Endometrial microvascular endothelial cells (primary cell): ENCODE results near the gene CSNK2A1. TPM values are rescaled to one million over a fixed set of nuclear protein-coding genes. Genes with fewer than 3 reads are reported as not detected.

Source experiments
- in situ Hi-C: cut with HindIII; loops from 2 replicates; pipeline ENCODE4 v1.10.0; 2017; ENCODE audit warnings: low sequenced_read_pairs, low pct_unique_long_range_greater_than_20kb; ENCODE audit errors: inconsistent ontology term
- total RNA-seq: library from RNA; depleted of rRNA; stranded (reverse); fragments of >200 nt; gene quantifications from one replicate; pipeline ENCODE4 v1.2.3, GENCODE V29; 2015; ENCODE audit errors: inconsistent ontology term

CSNK2A1 gene
- total RNA-seq, 1 donor from 2014 or later, result 102 TPM

DNA sequence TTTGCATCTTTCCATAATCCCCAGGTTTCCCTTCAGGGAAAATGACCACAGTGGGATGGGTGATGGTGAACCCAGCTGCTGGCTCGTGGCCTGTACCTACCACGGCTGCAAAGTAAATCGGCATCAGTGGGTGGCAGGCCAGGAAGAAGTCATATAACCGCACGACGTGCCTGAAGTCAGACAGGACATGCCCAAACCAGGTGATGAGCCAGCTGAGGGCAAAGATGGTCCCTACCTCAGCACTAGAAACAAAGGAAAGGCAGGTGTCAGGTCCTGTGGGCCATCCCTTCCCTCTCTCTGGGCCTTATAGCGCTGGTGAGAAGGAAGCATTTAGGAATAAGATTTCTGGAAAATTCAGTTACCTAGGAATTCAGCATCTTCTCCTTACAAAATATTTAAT, 103.4 kb downstream of the CSNK2A1 start:
- in situ Hi-C loops, result no loop called here

DNA sequence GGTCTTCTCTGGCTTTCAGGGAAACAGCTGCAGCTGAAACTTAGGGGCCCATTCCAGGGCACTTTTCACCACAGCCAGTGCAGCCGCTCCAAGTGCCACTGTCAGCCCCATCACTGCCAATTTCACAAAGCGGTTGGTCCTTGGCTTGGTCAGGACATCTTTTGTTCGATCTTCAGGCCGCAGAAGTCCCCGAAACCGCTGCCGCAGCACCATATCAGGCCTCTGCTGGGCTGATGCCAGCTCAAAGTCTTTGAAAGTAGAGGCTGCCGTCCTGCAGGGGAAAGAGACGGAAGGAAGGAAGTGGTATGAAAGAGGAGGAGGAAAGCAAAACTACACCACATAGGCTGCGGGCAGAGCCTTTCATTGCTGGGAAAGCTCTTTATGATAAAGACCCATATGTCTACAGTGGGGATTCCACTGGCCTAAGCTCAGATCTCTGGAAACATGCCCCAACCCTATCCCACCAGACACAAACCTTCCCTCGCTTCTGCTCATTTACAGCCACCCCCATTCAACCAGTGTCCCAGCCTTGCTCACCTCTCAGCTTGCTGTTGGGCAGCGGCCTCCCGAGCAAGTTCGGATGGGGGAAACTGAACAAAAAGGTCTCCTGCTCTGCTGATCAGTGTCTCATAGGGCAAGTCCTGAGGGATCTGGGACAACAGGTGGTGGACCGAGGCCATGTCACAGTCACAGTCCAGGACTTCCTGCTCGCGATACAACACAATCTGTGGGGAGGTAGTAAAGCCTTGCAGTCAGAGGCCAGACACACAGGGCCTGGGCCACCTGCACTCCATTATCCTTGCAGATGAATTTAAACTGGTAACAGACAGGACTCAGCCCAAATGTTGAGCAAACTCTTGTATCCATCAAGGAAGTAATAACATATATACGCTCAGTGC, 104.8 kb downstream of the CSNK2A1 start:
- in situ Hi-C loops, result no loop called here

DNA sequence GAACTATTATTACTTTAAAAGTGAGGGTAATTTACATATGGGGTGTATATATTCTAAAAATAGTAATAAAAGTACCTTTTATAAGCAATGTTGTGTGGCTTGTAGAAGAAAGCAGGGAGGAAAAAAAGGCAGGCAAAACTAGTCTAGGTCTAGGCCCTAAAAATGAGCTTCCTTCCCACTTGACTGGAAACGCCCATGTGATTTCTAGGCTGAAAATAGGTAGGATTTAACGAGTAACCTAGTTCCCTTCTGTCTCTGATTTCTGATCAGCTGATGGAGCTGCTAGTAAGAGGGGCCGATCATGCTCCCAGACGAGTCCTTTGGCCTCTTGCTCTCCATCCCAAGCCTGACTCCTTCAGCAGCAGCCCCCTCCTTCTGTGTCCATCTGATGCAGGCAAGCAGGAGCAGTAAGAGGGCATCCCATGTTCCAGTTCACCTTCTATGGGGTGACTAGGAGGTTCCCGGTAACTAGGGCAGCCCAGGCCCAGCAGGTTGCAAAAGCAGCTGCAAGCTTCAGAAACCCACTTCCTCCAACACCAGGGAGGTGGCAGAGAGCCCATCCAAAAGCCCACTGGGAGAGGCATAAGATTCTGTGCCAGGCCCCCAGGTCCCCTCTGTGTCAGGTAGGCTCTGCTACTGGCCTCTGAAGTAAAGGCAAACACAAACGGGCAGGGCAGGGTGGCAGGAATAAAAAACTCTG, 105.7 kb downstream of the CSNK2A1 start:
- in situ Hi-C loops, result no loop called here

- in situ Hi-C loops, result no loop called here
Observed at GRCh38 chr20:436476-436875, 107.1 kb downstream of the CSNK2A1 start.

GRCh38 chr20:435558-435957, 108.0 kb downstream of the CSNK2A1 start:
- in situ Hi-C loops, result no loop called here

DNA sequence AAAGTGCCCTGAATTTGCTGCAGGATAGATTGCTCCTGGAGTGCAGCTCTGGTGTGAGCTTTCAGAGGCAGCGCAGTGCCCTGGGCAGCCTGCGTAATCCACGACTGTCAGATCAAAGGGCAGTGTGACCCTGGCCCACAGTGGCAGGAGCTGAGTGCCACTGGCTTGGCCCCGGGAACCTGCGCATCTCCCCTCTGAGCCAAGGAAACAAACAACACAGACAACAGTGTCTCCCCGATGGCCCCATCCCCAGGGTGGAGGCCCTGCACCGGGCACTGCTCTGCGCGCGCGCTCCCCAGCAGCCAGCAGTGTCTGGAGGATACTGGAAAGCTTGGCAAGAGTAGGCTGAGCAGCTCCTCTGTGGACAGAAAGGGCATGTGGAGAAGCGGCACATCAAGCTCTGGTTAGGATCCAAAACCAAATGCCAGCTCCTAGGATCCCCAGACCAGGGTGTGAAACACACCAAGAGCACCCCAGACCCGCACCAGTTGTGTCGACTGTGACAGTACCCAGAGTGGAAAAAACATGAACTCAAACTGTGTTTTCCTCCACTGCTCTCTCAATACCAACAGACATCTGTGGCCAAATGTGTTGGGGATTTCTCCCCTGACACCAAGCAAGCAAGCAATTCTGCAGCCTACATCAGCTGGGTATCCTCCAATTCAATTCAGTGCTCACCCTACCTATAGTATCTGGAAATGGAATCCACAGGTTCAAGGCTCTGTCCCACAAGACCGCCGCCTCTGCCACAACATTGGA, 108.8 kb downstream of the CSNK2A1 start:
- in situ Hi-C loops, result no loop called here

DNA sequence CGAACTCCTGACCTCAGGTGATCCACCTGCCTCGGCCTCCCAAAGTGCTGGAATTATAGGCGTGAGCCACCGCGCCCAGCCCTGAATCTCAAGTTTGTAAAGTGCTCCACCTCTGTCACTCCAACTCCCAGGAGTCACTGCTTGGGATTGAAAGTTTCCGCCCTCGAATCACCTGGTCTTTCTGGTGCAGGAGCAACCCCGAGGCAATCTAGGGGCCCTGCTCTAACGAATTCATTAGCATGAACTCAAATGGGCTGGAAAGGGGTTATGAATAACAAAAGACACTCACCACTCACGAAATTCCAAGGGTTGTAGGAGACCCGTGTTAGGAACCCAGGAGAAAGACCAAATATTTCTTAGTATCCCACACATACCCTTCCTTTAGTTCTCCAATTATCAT, 109.4 kb downstream of the CSNK2A1 start:
- in situ Hi-C loops, result no loop called here

GRCh38 chr20:433300-433975, 110.2 kb downstream of the CSNK2A1 start:
- in situ Hi-C loops, result no loop called here

- in situ Hi-C loops, result no loop called here
Observed at GRCh38 chr20:432677-433299, 110.8 kb downstream of the CSNK2A1 start.

- in situ Hi-C loops, result no loop called here
Observed at GRCh38 chr20:432208-432607, 111.4 kb downstream of the CSNK2A1 start.

DNA sequence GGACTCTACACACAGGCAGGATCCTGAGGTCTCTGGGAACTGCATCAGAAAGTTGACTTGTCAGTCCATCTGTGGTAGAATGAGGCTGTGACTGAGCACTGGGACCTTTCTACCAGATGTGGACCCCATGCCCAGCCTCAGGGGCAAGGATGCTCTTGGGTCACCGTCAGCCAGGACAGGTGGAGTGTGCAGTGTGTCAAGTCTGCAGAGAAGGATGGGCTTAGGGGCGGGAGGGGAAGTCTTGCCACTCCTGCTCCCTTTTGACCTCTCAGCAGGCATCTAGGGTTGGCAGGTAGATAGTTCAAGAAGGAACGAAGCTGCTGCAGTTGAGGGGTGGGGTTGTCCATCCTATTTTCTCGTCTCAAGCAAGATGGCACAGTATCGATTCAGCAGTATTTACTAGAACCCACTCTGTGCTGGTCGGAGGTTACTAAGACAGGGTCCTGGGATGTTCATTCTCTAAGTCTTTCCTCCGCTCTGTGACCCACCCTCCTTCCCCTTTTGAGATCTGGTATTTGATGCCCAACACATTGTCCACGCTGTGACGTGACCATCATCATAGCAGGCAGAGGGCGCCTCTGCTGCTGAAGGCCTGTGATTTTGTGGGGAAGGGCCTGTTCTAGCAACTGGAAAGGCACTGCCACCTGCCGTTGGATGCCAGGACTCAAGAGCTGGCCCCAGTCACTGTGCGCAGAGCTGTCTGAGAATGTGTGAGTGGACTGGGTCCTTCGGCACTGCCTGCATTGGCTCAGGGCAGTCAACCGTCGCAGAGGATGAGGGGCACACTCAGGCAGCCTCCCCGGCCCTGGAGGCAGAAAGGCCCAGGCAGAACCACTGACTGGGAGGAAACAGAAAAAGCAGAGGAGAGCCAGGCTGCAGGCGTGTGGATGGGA, 112.3 kb downstream of the CSNK2A1 start:
- in situ Hi-C loops, result no loop called here

DNA sequence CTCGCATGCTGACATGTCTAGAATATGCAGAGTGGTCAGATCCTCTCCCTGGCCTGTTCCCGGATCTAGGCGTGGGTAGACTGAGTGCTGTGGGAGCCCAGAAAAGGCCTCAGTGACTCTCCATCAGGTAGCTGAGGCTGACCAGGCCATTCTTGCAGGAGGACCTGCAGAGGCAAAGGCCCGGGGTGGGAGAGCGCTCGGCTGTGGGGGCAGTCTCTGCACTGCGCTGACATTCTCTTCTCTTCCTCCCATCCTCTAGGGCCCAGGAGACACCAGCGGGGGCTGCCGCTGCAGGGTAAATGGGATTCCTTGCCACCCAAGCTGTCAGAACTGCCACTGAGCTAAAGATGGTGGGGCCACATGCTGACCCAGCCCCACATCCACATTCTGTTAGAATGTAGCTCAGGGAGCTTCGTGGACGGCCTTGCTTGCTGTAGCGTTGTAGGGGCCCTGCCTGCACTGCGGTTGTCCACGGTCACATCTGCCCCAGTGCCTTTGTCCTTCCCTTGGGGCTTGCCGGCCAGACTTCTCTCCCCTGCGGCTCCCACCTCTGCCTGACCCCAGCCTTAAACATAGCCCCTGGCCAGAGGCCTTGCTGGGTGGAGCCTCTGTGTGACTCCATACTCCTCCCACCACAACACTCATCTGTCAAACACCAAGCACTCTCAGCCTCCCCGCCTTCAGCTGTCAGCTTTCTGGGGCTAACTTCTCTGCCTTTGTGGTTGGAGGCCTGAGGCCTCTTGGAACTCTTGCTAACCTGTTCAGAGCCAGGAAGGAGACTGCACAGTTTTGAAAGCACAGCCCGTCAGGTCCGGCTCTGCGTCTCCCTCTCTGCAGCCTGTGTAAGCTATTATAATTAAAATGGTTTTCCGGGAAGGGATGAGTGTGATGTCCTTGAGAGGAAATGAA, 113.2 kb downstream of the CSNK2A1 start:
- in situ Hi-C loops, result no loop called here

GRCh38 chr20:428658-429200, 114.9 kb downstream of the CSNK2A1 start:
- in situ Hi-C loops, result no loop called here

- in situ Hi-C loops, result no loop called here
Observed at GRCh38 chr20:427849-428657, 115.5 kb downstream of the CSNK2A1 start.

DNA sequence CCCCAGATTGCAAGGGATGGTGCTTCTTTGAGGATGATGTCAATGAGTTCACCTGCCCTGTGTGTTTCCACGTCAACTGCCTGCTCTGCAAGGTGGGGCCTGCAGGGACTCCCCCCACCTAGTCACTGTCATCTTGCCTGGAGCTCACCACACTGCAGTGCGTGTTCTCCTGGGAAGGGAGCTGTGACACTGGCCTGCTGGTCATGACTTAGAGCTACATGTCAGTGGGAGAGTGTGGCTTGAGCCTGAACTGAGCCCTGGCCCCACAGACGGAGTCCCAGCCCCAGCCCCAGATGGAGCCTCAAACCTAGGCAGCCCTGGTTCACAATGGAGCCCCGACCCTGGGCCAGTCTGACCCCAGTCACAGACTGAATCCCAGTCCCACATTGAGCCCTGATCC, 116.2 kb downstream of the CSNK2A1 start:
- in situ Hi-C loops, result no loop called here

GRCh38 chr20:426566-426965, 117.0 kb downstream of the CSNK2A1 start:
- in situ Hi-C loops, result no loop called here
